AG04450 (cell line): Measurements from ENCODE around the gene LXN. TPM values are rescaled to one million over a fixed set of nuclear protein-coding genes. Genes with fewer than 3 reads are reported as not detected.

Experiments
- CTCF ChIA-PET: fragments of 300-600, 350-600 bp; formaldehyde crosslinking; extraction: SDS; loops from one replicate; lab custom pipeline; 2022; ENCODE audit warnings: antibody characterized with exemption, inconsistent platforms; lab: Charles Lee
- POLR2A ChIA-PET: fragments of 350-600 bp; formaldehyde crosslinking; extraction: SDS; loops from one replicate; lab custom pipeline; 2021; ENCODE audit warnings: antibody characterized with exemption, inconsistent platforms; lab: Yijun Ruan, JAX
- DNase-seq: peaks from one replicate; pipeline ENCODE4 v3.0.0-alpha.2; 2011; ENCODE audit warnings: low read depth, low spot score
- H3K27ac ChIP-seq: one replicate; pipeline ENCODE4 v1.5.1; 2012; ENCODE audit warnings: low read depth, low read length, control low read depth
- H3K27me3 ChIP-seq: one replicate; pipeline ENCODE4 v1.6.0; 2012; ENCODE audit warnings: low read length; ENCODE audit not compliant: control insufficient read depth, insufficient read depth
- H3K4me3 ChIP-seq: 2 replicates; pipeline ENCODE4 v1.5.1; 2011; ENCODE audit warnings: mild to moderate bottlenecking, low read depth, low read length, control low read depth
- H3K9me3 ChIP-seq: 2 replicates; pipeline ENCODE4 v1.5.1; 2012; ENCODE audit warnings: low read length; ENCODE audit not compliant: control insufficient read depth, insufficient read depth
- CTCF ChIP-seq: IDR thresholded peaks from 2 replicates; pipeline ENCODE4 v1.5.1; 2011; ENCODE audit warnings: low read depth, low read length, control low read depth, inconsistent platforms
- polyA minus RNA-seq: library from RNA; depleted of rRNA, polyadenylated mRNA; stranded (reverse); fragments of >200 nt; gene quantifications from 2 replicates; pipeline ENCODE4 v1.2.3, GENCODE V29; 2011; rRNA and poly(A)+ RNA removed
- polyA plus RNA-seq: library from polyadenylated mRNA; depleted of rRNA; stranded (reverse); fragments of >200 nt; gene quantifications from 2 replicates; pipeline ENCODE4 v1.2.3, GENCODE V29; 2011; rRNA removed

LXN gene
- polyA plus RNA-seq (281 and 347 TPM in 2 replicates), polyA minus RNA-seq (79.3 and 86.4 TPM in 2 replicates)

GRCh38 chr3:158672215-158673176 is at the start of gene LXN:
Gene LXN, minus strand, starts transcription at chr3:158672648. Its CDS starts 170 bp downstream, at chr3:158672478.
- peak within 1 kb of the TSS; percentile 55 for H3K27ac ChIP-seq
- peak; percentile 90 for TF ChIP-seq CTCF
- peak; percentile 60 for DNase-seq
- H3K4me3 ChIP-seq: peak within 1 kb of the TSS; percentile 90
- CTCF ChIA-PET: interaction anchor here (0.6 to 7.2 kb wide), 14 partner anchors 10 to 1070 kb away, joined by 3 to 85 read pairs (median 6); no protein-coding TSS in a partner anchor
- POLR2A ChIA-PET: interaction anchor here (0.6 to 1.0 kb wide), 4 partner anchors 10 to 102 kb away, joined by 3 to 4 read pairs (median 3); partner anchors contain the start of gene MLF1
- H3K9me3 ChIP-seq: no peaks in the 10 kb centered on the region
- no peaks in the 10 kb centered on the region for H3K27me3 ChIP-seq

- CTCF ChIA-PET: interaction anchor here (0.6 to 0.7 kb wide), 2 partner anchors 21 to 34 kb away, joined by 3 read pairs; no protein-coding TSS in a partner anchor
Measured at GRCh38 chr3:158722108-158722507, 49.7 kb upstream of the LXN start.

GRCh38 chr3:158718490-158719170 is 46.2 kb upstream of the LXN start:
- no peak overlapping the region for H3K4me3 ChIP-seq
- H3K9me3 ChIP-seq: no peaks in the 10 kb centered on the region
- TF ChIP-seq CTCF: no peak
- CTCF ChIA-PET: interaction anchor here (0.7 to 2.2 kb wide), 3 partner anchors 8 to 60 kb away, joined by 5 to 21 read pairs (median 5); no protein-coding TSS in a partner anchor
- peak; percentile 58 for DNase-seq
- POLR2A ChIA-PET: no interaction called here
- no peaks in the 10 kb centered on the region for H3K27me3 ChIP-seq
- no peak overlapping the region for H3K27ac ChIP-seq

More at GRCh38 chr3:158722108-158722507, 49.7 kb upstream of the LXN start:
- TF ChIP-seq CTCF: no peak
- POLR2A ChIA-PET: interaction anchor here (1.6 kb wide), 2 partner anchors 19 to 38 kb away, joined by 3 to 4 read pairs; no protein-coding TSS in a partner anchor
- Histone ChIP-seq H3K27ac (no peak overlapping the region), H3K4me3 (no peak overlapping the region), H3K9me3 (no peaks in the 10 kb centered on the region), H3K27me3 (no peaks in the 10 kb centered on the region)
- DNase-seq: no peak

- no peaks in the 10 kb centered on the region for H3K27me3 ChIP-seq
- ChIA-PET POLR2A (no interaction called here), CTCF (interaction anchor here (0.8 to 2.2 kb wide), 3 partner anchors 10 to 72 kb away, joined by 3 to 21 read pairs (median 4); partner anchors contain the start of gene LXN)
- H3K27ac ChIP-seq: no peak overlapping the region
- no peak for TF ChIP-seq CTCF
- DNase-seq: no peak
- H3K4me3 ChIP-seq: no peak overlapping the region
- no peaks in the 10 kb centered on the region for H3K9me3 ChIP-seq
Measured at GRCh38 chr3:158717576-158717975, 45.1 kb upstream of the LXN start.
